HUES6 (cell line): Measurements from ENCODE around the gene RASSF3.

Source experiments
- H3K27ac ChIP-seq: 2 replicates; pipeline ENCODE4 v1.7.0; 2013; ENCODE audit warnings: low read depth, mild to moderate bottlenecking, low read length, inconsistent platforms
- H3K27me3 ChIP-seq: 2 replicates; pipeline ENCODE4 v1.6.1; 2013; ENCODE audit warnings: low read length; ENCODE audit not compliant: control insufficient read depth, insufficient read depth
- H3K36me3 ChIP-seq: 2 replicates; pipeline ENCODE4 v1.6.1; 2013; ENCODE audit warnings: low read length; ENCODE audit not compliant: control insufficient read depth, insufficient read depth
- H3K4me1 ChIP-seq: 2 replicates; pipeline ENCODE4 v1.6.1; 2013; ENCODE audit warnings: low read length; ENCODE audit not compliant: control insufficient read depth, insufficient read depth
- H3K4me3 ChIP-seq: 2 replicates; pipeline ENCODE4 v1.5.1; 2013; ENCODE audit warnings: low read depth, low read length
- H3K9ac ChIP-seq: one replicate; pipeline ENCODE4 v1.6.1; 2013; ENCODE audit warnings: mild to moderate bottlenecking, low read length
- H3K9me3 ChIP-seq: 2 replicates; pipeline ENCODE4 v1.6.1; 2013; ENCODE audit warnings: low read depth, low read length; ENCODE audit not compliant: control insufficient read depth, insufficient read depth

The RASSF3 gene

GRCh38 chr12:64746663-64747062 lies 136.4 kb downstream of the RASSF3 start:
- no peaks in the 10 kb centered on the region for H3K27me3 ChIP-seq
- no peak overlapping the region for H3K27ac ChIP-seq
- peaks cover 65% of the 10 kb centered on the region for H3K36me3 ChIP-seq
- no peak overlapping the region for H3K4me3 ChIP-seq
- H3K9ac ChIP-seq: no peak overlapping the region
- no peaks in the 10 kb centered on the region for H3K4me1 ChIP-seq
- no peaks in the 10 kb centered on the region for H3K9me3 ChIP-seq
